ENCODE results near the gene LPP.
A peak's percentile ranks its signal among the peaks of the same experiment; 100 is the strongest.

LPP gene

GRCh38 chr3:188742755-188743550, 589.0 kb downstream of the LPP start:
- POLR2A ChIA-PET (ENCODE audit: low non-redundant PET): no interaction called here
- TF ChIP-seq CTCF (conservative IDR thresholded peaks at IDR 0.05; ENCODE audit: low read depth): no peak
- DNase-seq (ENCODE audit: low spot score): no peak
- H3K27ac ChIP-seq: no peak overlapping the region
- CTCF ChIA-PET: no interaction called here

GRCh38 chr3:188744166-188744565, 590.2 kb downstream of the LPP start:
- no peak for DNase-seq (ENCODE audit: low spot score)
- no peak overlapping the region for H3K27ac ChIP-seq
- POLR2A ChIA-PET (ENCODE audit: low non-redundant PET): no interaction called here
- CTCF ChIA-PET: interaction anchor here (0.7 kb wide), 1 partner anchor 153 kb away, joined by 3 read pairs; no protein-coding TSS in a partner anchor
- no peak for TF ChIP-seq CTCF (conservative IDR thresholded peaks at IDR 0.05; ENCODE audit: low read depth)

DNA sequence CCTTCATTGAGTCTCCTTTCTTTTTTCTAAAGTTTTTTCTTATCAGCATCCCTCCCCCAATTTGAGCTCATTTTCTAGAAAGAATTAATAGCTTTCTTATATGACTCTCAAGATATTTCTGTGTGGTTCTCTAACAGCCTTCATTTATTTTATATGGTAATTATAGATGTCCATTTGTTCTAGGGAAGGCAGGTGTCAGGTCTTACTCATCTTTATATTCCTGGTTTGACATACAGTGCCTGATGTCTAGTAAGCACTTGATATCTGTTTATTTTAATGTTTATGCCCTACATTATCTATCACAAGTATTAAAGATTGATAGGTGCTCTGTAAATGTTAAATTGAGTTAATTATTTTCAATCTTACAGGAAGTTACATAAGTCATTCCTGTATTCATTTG, 591.1 kb downstream of the LPP start:
- ChIA-PET CTCF (no interaction called here), POLR2A (ENCODE audit: low non-redundant PET) (no interaction called here)

GRCh38 chr3:188746291-188746783, 592.4 kb downstream of the LPP start:
- CTCF ChIA-PET: no interaction called here
- POLR2A ChIA-PET (ENCODE audit: low non-redundant PET): no interaction called here
- DNase-seq (ENCODE audit: low spot score): no peak
- H3K27ac ChIP-seq: no peak overlapping the region
- TF ChIP-seq CTCF (conservative IDR thresholded peaks at IDR 0.05; ENCODE audit: low read depth): no peak

More for the DNA sequence above, 591.1 kb downstream of the LPP start:
- no peak for TF ChIP-seq CTCF (conservative IDR thresholded peaks at IDR 0.05; ENCODE audit: low read depth)
- no peak overlapping the region for H3K27ac ChIP-seq
- DNase-seq (ENCODE audit: low spot score): no peak

- POLR2A ChIA-PET (ENCODE audit: low non-redundant PET): no interaction called here
- no peak for TF ChIP-seq CTCF (conservative IDR thresholded peaks at IDR 0.05; ENCODE audit: low read depth)
- H3K27ac ChIP-seq: no peak overlapping the region
- no peak for DNase-seq (ENCODE audit: low spot score)
- CTCF ChIA-PET: interaction anchor here (0.7 kb wide), 2 partner anchors 42 to 487 kb away, joined by 3 read pairs; no protein-coding TSS in a partner anchor
Measured at GRCh38 chr3:188747489-188747888, 593.5 kb downstream of the LPP start.

DNA sequence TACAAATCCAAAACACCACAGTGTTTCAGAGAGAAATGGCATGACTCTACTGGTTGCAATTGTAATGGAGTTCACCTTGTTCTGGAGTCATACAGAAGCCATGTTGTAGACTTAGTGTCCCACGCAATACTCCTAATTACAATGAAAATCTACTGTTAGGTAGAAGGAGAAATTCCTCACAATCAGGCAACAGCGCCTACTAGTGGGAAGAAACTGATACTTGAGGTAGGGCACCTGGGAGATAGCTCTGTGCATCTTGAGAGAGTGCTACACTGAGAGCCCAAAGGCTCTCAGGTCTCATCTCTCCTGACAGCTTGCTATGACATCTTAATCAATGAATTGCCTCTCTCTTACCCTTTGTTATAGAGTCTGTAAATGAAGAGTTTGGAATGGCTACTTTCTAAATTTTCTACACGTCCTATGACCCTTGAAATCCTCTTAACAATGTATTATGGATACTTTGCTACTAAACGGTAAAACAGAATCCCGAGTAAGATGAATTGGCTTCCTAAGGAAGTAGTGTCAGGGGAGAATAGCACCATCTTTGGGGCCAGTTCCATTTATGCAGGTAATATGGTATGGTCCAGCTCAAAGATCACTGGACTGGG, 595.2 kb downstream of the LPP start:
- no peak for DNase-seq (ENCODE audit: low spot score)
- 0 out of 2 replicates have a peak, but pooled peaks have one; percentile 18 for TF ChIP-seq CTCF (conservative IDR thresholded peaks at IDR 0.05; ENCODE audit: low read depth)
- ChIA-PET CTCF (interaction anchor here (0.5 to 0.6 kb wide), 3 partner anchors 49 to 154 kb away, joined by 3 read pairs; no protein-coding TSS in a partner anchor), POLR2A (ENCODE audit: low non-redundant PET) (no interaction called here)
- H3K27ac ChIP-seq: no peak overlapping the region
